Measurements from ENCODE around the gene ATP5ME. TPM values are rescaled to one million over a fixed set of nuclear protein-coding genes. Genes with fewer than 3 reads are reported as not detected.
"Not testable (repeated sequence)": the region's sequence is repeated elsewhere in the genome, so short reads cannot be mapped to it uniquely, and the experiment has no call there.

ATP5ME gene
- total RNA-seq, 2 donors from 2014 or later = 416 to 553 TPM

- TF ChIP-seq CTCF (IDR thresholded peaks at IDR 0.05) = no peak
- Histone ChIP-seq H3K9ac (ENCODE audit: low read depth in 2 of 2, low read length in 2 of 2) (peak overlapping the region; percentile 72 to 81), H3K36me3 (peaks cover 6% of the 10 kb centered on the region), H3K27me3 (no peaks in the 10 kb centered on the region), H3K4me3 (peak overlapping the region; percentile 93), H3K27ac (peak overlapping the region; percentile 95), H3K4me1 (no peaks in the 10 kb centered on the region), H3K9me3 (no peaks in the 10 kb centered on the region)
- intact Hi-C loops (cut with DNase I) = no loop called here
- peak; percentile 76 for DNase-seq
Observed at GRCh38 chr4:673349-674091, 556 bp downstream of the ATP5ME start.

DNA sequence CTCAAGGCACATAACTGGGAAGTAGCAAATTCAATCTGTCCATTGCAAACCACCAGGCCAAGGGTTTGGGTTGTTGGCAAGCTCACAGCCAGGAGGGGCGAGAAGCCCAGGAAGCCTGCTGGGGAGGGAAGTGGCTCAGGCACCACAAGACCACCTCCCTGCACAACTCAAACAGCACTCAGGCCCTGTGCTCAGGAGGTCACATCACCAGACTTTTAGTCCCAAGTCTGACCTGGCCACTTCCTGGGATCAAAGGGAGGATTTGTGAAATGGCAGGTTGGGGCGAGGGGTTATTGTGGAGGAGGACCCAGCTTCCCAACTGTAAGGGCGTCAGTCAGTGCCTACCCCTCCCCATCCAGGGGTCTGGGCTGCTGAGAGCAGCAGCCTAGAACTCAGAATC lies 2.3 kb downstream of the ATP5ME start:
- DNase-seq = no peak
- no peaks in the 10 kb centered on the region for H3K4me1 ChIP-seq
- intact Hi-C loops (cut with DNase I) = no loop called here
- H3K4me3 ChIP-seq = no peak overlapping the region
- H3K9ac ChIP-seq (ENCODE audit: low read depth in 2 of 2, low read length in 2 of 2) = no peak overlapping the region
- no peak overlapping the region for H3K27ac ChIP-seq
- peaks cover 6% of the 10 kb centered on the region for H3K36me3 ChIP-seq
- TF ChIP-seq CTCF (IDR thresholded peaks at IDR 0.05) = no peak
- no peaks in the 10 kb centered on the region for H3K9me3 ChIP-seq
- H3K27me3 ChIP-seq = no peaks in the 10 kb centered on the region

DNA sequence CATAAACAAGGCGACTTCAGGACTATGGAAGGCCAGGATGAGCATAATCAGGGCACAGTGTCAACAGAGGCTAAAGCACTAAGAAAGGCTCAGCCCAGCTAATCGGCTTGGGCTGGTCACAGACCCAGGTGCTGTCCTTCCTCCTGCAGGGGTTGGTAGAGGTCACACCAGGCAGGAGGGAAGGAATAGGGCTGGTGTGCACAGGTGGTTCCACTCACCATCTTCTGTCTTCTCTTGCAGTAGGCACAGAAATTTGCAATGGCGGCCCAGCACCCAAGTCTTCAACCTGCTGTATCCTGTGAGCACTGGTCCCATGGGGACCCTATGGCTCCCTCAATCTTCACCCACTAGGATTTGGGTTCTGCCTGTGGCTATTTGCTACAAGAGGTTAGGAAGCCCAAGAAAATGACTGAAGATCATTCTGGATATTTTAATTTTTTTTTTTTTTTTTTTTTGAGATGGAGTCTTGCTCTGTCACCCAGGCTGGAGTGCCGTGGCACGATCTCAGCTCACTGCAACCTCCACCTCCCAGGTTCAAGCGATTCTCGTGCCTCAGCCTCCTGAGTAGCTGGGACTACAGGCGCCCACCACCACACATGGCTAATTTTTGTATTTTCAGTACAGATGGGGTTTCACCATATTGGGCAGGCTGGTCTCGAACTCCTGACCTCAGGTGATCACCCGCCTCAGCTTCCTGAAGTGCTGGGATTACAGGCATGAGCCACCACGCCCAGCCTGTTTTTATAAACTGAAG lies 4.1 kb downstream of the ATP5ME start:
- H3K9ac ChIP-seq (ENCODE audit: low read depth in 2 of 2, low read length in 2 of 2); H3K27ac ChIP-seq; H3K4me1 ChIP-seq; H3K4me3 ChIP-seq; intact Hi-C loops (cut with DNase I); H3K9me3 ChIP-seq; H3K27me3 ChIP-seq; H3K36me3 ChIP-seq; DNase-seq: not testable (repeated sequence)

DNA sequence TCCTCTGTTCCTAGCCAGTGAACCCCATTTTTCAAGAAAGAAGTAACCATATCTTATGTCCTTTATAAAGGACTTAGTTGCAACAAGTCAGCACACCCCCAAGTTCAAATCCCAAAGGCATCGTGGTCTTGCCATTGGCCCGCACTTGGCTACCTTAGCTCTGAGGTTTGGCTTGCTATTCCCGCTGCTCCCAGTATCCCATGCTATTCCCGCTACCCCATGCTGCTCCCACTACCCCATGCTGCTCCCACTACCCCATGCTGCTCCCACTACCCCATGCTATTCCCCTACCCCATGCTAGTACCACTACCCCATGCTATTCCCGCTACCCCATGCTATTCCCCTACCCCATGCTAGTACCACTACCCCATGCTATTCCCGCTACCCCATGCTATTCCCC lies 5.9 kb downstream of the ATP5ME start:
- H3K27ac ChIP-seq; intact Hi-C loops (cut with DNase I): not testable (repeated sequence)

GRCh38 chr4:667545-667925 lies 6.5 kb downstream of the ATP5ME start:
- peaks cover 6% of the 10 kb centered on the region for H3K36me3 ChIP-seq
- no peaks in the 10 kb centered on the region for H3K9me3 ChIP-seq
- H3K9ac ChIP-seq (ENCODE audit: low read depth in 2 of 2, low read length in 2 of 2) = no peak overlapping the region
- no peak for DNase-seq
- TF ChIP-seq CTCF (IDR thresholded peaks at IDR 0.05) = no peak
- intact Hi-C loops (cut with DNase I) = no loop called here
- H3K4me1 ChIP-seq = no peaks in the 10 kb centered on the region
- no peak overlapping the region for H3K4me3 ChIP-seq
- H3K27me3 ChIP-seq = no peaks in the 10 kb centered on the region
- H3K27ac ChIP-seq = no peak overlapping the region

More for the DNA sequence above, 5.9 kb downstream of the ATP5ME start:
- H3K4me1 ChIP-seq; H3K9me3 ChIP-seq; H3K36me3 ChIP-seq; DNase-seq; H3K4me3 ChIP-seq; H3K27me3 ChIP-seq; H3K9ac ChIP-seq (ENCODE audit: low read depth in 2 of 2, low read length in 2 of 2): not testable (repeated sequence)

DNA sequence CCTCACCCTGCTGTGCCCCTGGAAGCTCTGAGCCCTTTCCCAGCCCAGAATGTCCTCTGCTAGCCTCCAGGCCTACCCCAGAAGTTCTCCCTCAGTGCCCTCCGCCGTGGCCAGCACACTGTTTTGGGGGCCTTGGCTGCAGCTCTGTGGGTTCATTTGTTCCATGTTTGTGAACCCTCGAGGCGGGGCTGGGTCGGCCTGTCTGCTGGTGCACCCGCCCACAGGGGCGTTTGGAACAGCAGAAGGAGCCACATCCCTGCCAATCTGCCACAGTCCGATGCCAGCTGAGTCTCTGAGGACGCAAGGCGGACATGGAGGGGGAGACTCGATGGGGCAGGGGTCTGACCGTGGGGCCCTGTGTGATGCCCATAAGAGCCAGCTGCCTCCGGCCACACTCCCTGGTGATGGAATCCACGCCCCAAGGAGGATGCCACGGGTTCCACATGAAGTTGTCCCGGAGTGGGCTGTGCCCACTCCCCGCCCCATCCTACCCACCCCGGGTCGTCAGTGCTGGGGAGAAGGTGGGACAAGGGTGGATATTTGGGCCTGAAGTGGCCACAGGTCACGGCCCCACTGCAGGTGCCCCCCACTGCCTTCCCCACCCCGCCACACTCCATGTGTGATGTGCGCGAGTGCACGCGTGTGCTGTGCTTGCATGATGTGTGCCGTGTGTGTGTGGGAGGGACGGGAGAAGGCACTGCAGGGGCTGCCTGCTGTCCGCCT lies 7.1 kb downstream of the ATP5ME start:
- Histone ChIP-seq H3K4me1 (no peaks in the 10 kb centered on the region), H3K36me3 (peaks cover 6% of the 10 kb centered on the region), H3K9ac (ENCODE audit: low read depth in 2 of 2, low read length in 2 of 2) (no peak overlapping the region), H3K4me3 (no peak overlapping the region), H3K9me3 (no peaks in the 10 kb centered on the region), H3K27me3 (no peaks in the 10 kb centered on the region), H3K27ac (no peak overlapping the region)
- TF ChIP-seq CTCF (IDR thresholded peaks at IDR 0.05) = no peak
- intact Hi-C loops (cut with DNase I) = no loop called here
- DNase-seq = no peak

Measured in colonic mucosa (tissue), 4 donors.